Peyer's patch (tissue), 4 donors: ENCODE results near the gene BRD9. TPM values are rescaled to one million over a fixed set of nuclear protein-coding genes. Genes with fewer than 3 reads are reported as not detected.
"Not testable (repeated sequence)": the region's sequence is repeated elsewhere in the genome, so short reads cannot be mapped to it uniquely, and the experiment has no call there.

Experiments used
- DNase-seq, 3 donors: peaks; one replicate each; pipeline ENCODE4 v3.0.0-alpha.2; 2017 to 2019
- H3K27ac ChIP-seq, 4 donors: fragments of 200-600 bp; sonication (generic); one replicate each; pipeline ENCODE4 v1.5.1; 2016 to 2019
- H3K27me3 ChIP-seq, 2 donors: fragments of 200-600 bp; sonication (generic); one replicate each; pipeline ENCODE4 v1.5.1; 2019
- H3K36me3 ChIP-seq, 3 donors: fragments of 200-600 bp; sonication (generic); one replicate each; pipeline ENCODE4 v1.5.1; 2016 to 2019
- H3K4me1 ChIP-seq, 4 donors: fragments of 200-600 bp; sonication (generic); one replicate each; pipeline ENCODE4 v1.5.1; 2016 to 2019
- H3K4me3 ChIP-seq, 4 donors: fragments of 200-600 bp; sonication (generic); 1 replicate in 3 of 4; 2 replicates in 1 of 4; pipeline ENCODE4 v1.5.1; 2016 to 2019; ENCODE audit warnings: mild to moderate bottlenecking in 1 of 4
- H3K9me3 ChIP-seq, 4 donors: fragments of 200-600 bp; sonication (generic); one replicate each; pipeline ENCODE4 v1.5.1; 2016 to 2019; ENCODE audit warnings: mild to moderate bottlenecking in 1 of 4
- CTCF ChIP-seq, 6 experiments: fragments of 450-650 bp in 4 of 6; fragments of 200-600 bp in 2 of 6; sonication (generic) in 1 of 6; IDR thresholded peaks; one replicate each; pipeline ENCODE4 v1.5.1; 2017 to 2019; ENCODE audit warnings: antibody characterized with exemption in 6 of 6, mild to moderate bottlenecking in 3 of 6, moderate library complexity in 1 of 6
- POLR2A ChIP-seq, 2 donors: fragments of 450-650 bp; IDR thresholded peaks; one replicate each; pipeline ENCODE4 v1.5.1; 2017; ENCODE audit warnings: antibody characterized with exemption in 2 of 2, mild to moderate bottlenecking in 2 of 2, moderate library complexity in 2 of 2
- total RNA-seq, 4 donors: library from RNA; depleted of rRNA; stranded (reverse); fragments of >200 nt; gene quantifications; one replicate each; pipeline ENCODE4 v1.1.0, GENCODE V29; 2016

BRD9 gene
- total RNA-seq, 4 donors from 2014 or later, result 36.4 to 90.8 (median 65.4) TPM

DNA sequence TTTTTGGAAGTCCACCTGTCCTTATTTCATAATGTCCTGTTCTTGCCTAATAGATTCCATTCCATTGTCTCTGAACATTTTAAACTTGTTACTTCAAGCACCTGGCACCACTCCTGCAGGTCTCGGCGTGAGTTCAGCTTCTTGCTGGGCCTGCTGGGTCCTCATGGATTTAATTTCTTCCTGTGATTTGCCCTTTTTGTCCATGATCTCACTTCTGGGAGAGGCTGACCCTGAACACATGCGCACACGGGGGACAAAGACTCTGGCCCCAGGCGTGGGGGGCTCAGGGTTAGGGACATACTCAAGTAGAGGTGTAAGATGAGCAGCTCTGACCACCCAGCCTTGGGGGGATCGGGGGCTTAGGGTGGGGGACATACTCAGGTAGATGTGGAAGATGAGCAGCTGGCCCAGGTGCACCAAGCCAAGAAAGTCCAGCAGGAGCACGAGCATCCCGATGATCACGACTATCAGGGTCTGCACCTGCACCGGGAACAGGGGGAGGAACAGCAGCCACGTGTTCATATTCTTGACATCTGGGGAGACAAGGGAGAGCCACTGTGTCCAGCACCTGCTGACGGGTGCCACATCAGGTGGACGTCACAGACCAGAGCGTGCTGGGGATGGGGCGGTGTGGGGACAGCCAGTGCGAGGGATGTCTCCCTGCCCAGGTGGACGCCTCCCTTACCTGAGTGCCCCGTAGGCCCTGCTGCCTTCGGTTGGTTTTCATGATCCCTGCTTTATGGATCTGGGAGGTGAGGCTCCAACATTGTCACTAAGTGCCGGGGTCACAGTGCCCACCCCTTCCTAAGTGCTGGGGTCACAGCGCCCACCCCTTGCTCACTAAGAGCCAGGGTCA is 52.3 kb downstream of the BRD9 start:
- not testable (repeated sequence) for H3K27me3 ChIP-seq, H3K4me1 ChIP-seq, H3K4me3 ChIP-seq, H3K36me3 ChIP-seq, H3K9me3 ChIP-seq, H3K27ac ChIP-seq
- peak in 2 of 3 donors; percentile 45 to 46 for DNase-seq

DNA sequence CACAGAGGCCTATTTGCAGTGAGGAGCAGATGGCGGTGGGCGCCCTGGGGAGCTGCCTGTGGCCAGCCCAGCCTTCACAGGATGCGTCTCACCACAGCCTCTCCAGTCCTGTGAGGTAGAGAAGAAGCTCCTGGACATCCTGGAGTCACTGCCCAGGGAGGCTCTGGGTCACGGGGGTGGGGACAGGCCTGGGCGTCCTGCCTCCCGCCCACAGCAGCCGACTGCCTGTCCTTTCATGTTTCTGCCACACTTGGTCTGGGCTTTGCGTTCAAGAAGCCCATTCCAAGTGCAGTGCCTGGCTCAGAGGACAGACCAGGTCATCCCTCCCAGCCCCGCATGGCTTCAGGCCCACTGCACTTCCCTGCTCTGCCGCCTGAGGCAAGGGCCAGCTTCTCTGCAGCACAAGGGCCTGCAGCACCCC is 54.2 kb downstream of the BRD9 start:
- H3K4me1 ChIP-seq, H3K36me3 ChIP-seq, H3K9me3 ChIP-seq, H3K4me3 ChIP-seq, H3K27me3 ChIP-seq, H3K27ac ChIP-seq: not testable (repeated sequence)
- DNase-seq, result peak in 2 of 3 donors; percentile 8 to 30

DNA sequence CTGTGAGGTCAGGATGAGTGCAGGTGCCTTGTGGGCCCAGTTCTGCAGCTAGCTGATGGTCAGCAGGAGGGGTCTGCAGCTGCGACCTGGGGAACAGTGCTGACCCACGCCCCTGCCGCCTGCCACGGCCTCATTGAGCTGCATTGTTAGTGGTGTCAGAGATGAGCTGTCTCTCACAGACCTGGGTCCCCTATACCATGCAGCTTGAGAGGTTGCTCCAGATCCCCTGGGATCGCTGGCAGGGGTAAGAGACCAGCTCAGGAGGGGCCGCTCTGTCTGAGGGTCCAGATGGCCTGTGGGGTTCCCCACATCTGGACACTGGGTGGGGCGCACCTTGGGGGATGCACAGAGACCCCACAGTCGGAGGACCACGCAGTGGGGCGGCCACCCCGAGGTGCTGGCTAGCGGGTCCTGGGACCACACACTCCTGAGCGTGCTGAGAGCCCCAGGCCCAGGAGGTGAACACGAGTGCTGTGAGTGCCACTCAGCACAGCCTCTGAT is 54.9 kb downstream of the BRD9 start:
- not testable (repeated sequence) for H3K36me3 ChIP-seq, H3K4me1 ChIP-seq, H3K9me3 ChIP-seq, H3K27me3 ChIP-seq, H3K4me3 ChIP-seq, H3K27ac ChIP-seq
- peak in 2 of 3 donors; percentile 31 to 33 for DNase-seq

DNA sequence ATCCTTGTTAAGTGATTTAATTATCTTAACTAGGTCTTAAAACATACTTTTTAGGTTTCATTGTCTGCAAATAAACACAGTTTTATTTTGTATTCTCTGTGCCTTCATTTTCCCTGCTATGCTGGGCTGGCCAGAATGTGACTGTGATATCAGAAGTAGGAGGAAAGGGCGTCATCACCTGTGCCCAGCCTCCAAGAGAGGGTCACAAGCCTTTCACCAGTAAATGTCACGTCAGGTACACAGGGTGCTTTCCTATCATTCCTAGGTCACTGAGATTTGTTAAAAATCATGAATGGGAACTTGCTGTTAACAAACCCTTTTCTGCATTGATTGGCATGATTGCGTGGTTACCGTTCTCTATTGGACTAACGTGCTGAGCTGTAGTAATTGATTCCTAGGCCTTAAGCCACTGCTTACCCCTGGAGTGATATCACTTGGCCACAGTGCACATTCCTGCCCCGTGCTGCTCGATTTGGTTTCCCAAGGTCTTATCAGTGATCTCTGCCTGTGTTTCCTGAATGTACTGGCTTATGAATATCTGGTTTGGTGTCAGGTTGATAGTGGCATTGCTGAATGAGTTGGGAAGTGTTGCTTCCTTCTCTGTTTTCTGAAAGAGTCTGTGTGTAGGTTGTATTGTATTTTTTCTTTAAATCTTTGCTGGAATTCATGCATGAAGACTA is 56.5 kb downstream of the BRD9 start:
- not testable (repeated sequence) for H3K4me3 ChIP-seq, DNase-seq, H3K27me3 ChIP-seq, H3K9me3 ChIP-seq, H3K27ac ChIP-seq, H3K36me3 ChIP-seq, H3K4me1 ChIP-seq

- H3K27ac ChIP-seq, H3K27me3 ChIP-seq, H3K4me1 ChIP-seq, H3K36me3 ChIP-seq, H3K4me3 ChIP-seq, H3K9me3 ChIP-seq, DNase-seq: not testable (repeated sequence)
Measured at GRCh38 chr5:834013-834412, 58.6 kb downstream of the BRD9 start.

GRCh38 chr5:828194-828593 is 64.4 kb downstream of the BRD9 start:
- H3K36me3 ChIP-seq, H3K9me3 ChIP-seq, DNase-seq, H3K27me3 ChIP-seq, H3K27ac ChIP-seq, H3K4me1 ChIP-seq, H3K4me3 ChIP-seq: not testable (repeated sequence)

DNA sequence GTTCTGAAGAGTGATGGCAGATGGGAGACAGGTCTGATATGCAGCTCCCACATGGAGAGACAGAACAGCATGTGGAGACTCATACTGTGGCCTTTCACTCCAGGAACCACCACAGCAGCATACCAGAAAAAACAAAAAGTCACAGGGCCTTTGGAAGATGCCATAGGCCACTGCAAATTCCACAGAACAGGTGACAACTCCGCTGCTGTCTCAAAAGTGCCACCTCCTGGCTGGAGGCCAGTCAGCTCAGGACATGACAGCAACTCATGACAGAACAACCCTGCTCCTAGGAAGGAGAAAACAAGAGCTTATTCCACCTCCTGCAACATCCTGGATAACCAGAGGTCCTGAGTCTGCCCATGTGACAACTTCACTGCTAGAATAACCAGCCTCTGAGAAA is 67.1 kb downstream of the BRD9 start:
- not testable (repeated sequence) for H3K9me3 ChIP-seq, H3K27me3 ChIP-seq, DNase-seq, H3K4me1 ChIP-seq, H3K27ac ChIP-seq, H3K4me3 ChIP-seq, H3K36me3 ChIP-seq

DNA sequence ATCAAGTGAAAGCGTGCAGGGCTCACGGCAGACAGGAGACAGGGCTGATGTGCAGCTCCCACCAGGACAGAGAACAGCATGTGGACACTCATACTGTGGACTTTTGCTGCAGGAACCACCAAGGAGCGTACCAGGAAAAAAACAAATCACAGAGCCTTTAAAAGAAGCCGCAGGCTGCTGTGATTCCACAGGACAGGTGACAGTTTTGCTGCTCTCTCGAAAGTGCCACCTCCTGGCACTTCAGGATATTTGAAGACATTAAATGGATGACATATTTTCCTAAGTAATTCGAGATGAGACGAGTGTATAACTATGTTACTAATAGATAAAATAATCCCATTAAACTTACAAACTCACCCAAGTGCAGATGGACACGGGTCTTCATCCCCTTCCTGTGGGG is 71.1 kb downstream of the BRD9 start:
- TF ChIP-seq POLR2A (IDR thresholded peaks at IDR 0.05) (no peak), CTCF (IDR thresholded peaks at IDR 0.05) (peak in 3 of 6 experiments; percentile 22 to 45 (median 37))
- Histone ChIP-seq H3K27ac (no peak overlapping the region), H3K4me1 (no peaks in the 10 kb centered on the region), H3K4me3 (no peak overlapping the region), H3K36me3 (no peaks in the 10 kb centered on the region), H3K27me3 (no peaks in the 10 kb centered on the region), H3K9me3 (no peaks in the 10 kb centered on the region)
- DNase-seq, result no peak

- H3K27ac ChIP-seq, result no peak overlapping the region
- DNase-seq, result no peak
- TF ChIP-seq CTCF (IDR thresholded peaks at IDR 0.05) (peak in 3 of 6 experiments; percentile 52 to 57 (median 55)), POLR2A (IDR thresholded peaks at IDR 0.05) (no peak)
Measured at GRCh38 chr5:820245-820644, 72.4 kb downstream of the BRD9 start.

More at GRCh38 chr5:820245-820644, 72.4 kb downstream of the BRD9 start:
- Histone ChIP-seq H3K36me3 (no peaks in the 10 kb centered on the region), H3K27me3 (no peaks in the 10 kb centered on the region), H3K9me3 (no peaks in the 10 kb centered on the region), H3K4me3 (no peak overlapping the region), H3K4me1 (no peaks in the 10 kb centered on the region)
